ENCODE measurements around the gene TCF20. TPM values are rescaled to one million over a fixed set of nuclear protein-coding genes. Genes with fewer than 3 reads are reported as not detected.

TCF20 gene
- total RNA-seq, 1 donor from 2014 or later: 52.4 TPM

GRCh38 chr22:42303396-42304323, 33.2 kb upstream of the TCF20 start:
- H3K27me3 ChIP-seq (ENCODE audit: control insufficient read depth, insufficient read depth, low read length): peaks cover 46% of the 10 kb centered on the region
- no peak overlapping the region for H3K4me3 ChIP-seq (ENCODE audit: low read depth, low read length)
- TF ChIP-seq CTCF (IDR thresholded peaks at IDR 0.05; ENCODE audit: insufficient read depth, low read length, poor library complexity, severe bottlenecking): no peak
- H3K36me3 ChIP-seq (ENCODE audit: control insufficient read depth, insufficient read depth, low read length): no peaks in the 10 kb centered on the region
- no peak for DNase-seq (ENCODE audit: low read depth)

- no peak for DNase-seq (ENCODE audit: low read depth)
- Histone ChIP-seq H3K36me3 (ENCODE audit: control insufficient read depth, insufficient read depth, low read length) (no peaks in the 10 kb centered on the region), H3K27me3 (ENCODE audit: control insufficient read depth, insufficient read depth, low read length) (peaks cover 46% of the 10 kb centered on the region), H3K4me3 (ENCODE audit: low read depth, low read length) (no peak overlapping the region)
- TF ChIP-seq CTCF (IDR thresholded peaks at IDR 0.05; ENCODE audit: insufficient read depth, low read length, poor library complexity, severe bottlenecking): no peak
These were observed 31.3 kb upstream of the TCF20 start for GRCh38 chr22:42301742-42302102.

GRCh38 chr22:42301077-42301741, 30.8 kb upstream of the TCF20 start:
- Histone ChIP-seq H3K36me3 (ENCODE audit: control insufficient read depth, insufficient read depth, low read length) (no peaks in the 10 kb centered on the region), H3K4me3 (ENCODE audit: low read depth, low read length) (no peak overlapping the region), H3K27me3 (ENCODE audit: control insufficient read depth, insufficient read depth, low read length) (peaks cover 44% of the 10 kb centered on the region)
- no peak for TF ChIP-seq CTCF (IDR thresholded peaks at IDR 0.05; ENCODE audit: insufficient read depth, low read length, poor library complexity, severe bottlenecking)
- DNase-seq (ENCODE audit: low read depth): no peak

- TF ChIP-seq CTCF (IDR thresholded peaks at IDR 0.05; ENCODE audit: insufficient read depth, low read length, poor library complexity, severe bottlenecking): no peak
- peak; percentile 14 for DNase-seq (ENCODE audit: low read depth)
These were observed 30.0 kb upstream of the TCF20 start for GRCh38 chr22:42300259-42301076.

GRCh38 chr22:42299586-42300258, 29.3 kb upstream of the TCF20 start:
- H3K4me3 ChIP-seq (ENCODE audit: low read depth, low read length): no peak overlapping the region
- H3K27me3 ChIP-seq (ENCODE audit: control insufficient read depth, insufficient read depth, low read length): peaks cover 33% of the 10 kb centered on the region
- no peak for TF ChIP-seq CTCF (IDR thresholded peaks at IDR 0.05; ENCODE audit: insufficient read depth, low read length, poor library complexity, severe bottlenecking)
- no peaks in the 10 kb centered on the region for H3K36me3 ChIP-seq (ENCODE audit: control insufficient read depth, insufficient read depth, low read length)
- no peak for DNase-seq (ENCODE audit: low read depth)

More at GRCh38 chr22:42300259-42301076, 30.0 kb upstream of the TCF20 start:
- Histone ChIP-seq H3K27me3 (ENCODE audit: control insufficient read depth, insufficient read depth, low read length) (peaks cover 38% of the 10 kb centered on the region), H3K36me3 (ENCODE audit: control insufficient read depth, insufficient read depth, low read length) (no peaks in the 10 kb centered on the region), H3K4me3 (ENCODE audit: low read depth, low read length) (no peak overlapping the region)

Data from kidney epithelial cell (primary cell).